CD4-positive, alpha-beta T cell treated with Interferon alpha-2 for 1 hour (primary cell): Measurements from ENCODE around the gene RBMX.

Experiments used
- DNase-seq, 2 donors: peaks; one replicate each; pipeline ENCODE4 v3.0.0-alpha.2; 2020 to 2022

RBMX gene

GRCh38 chrX:136829413-136829812, 51.1 kb downstream of the RBMX start:
- DNase-seq: no peak

GRCh38 chrX:136828830-136829229, 51.7 kb downstream of the RBMX start:
- DNase-seq: no peak

DNA sequence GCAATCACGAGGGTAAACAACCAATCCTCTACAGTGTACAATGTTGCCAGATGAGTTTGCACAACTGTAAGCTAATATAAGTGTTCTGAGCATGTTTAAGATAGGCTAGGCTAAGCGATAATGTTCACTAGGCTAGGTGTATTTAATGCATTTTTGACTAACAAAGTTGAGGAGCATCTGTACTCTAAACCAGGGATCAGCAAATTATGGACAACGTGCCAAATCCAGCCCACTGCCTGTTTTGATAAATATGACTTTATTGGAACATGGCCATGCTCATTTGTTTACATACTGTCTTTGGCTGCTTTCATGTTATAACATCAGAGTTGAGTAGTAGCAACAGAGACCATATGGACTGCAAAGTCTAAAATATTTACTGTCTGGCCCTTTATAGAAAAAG, 53.5 kb downstream of the RBMX start:
- DNase-seq: no peak

GRCh38 chrX:136825771-136826170, 54.8 kb downstream of the RBMX start:
- DNase-seq: no peak
